Measurements from ENCODE around the gene KLHDC3.
A peak's percentile ranks its signal among the peaks of the same experiment; 100 is the strongest.
"Not testable (repeated sequence)": the region's sequence is repeated elsewhere in the genome, so short reads cannot be mapped to it uniquely, and the experiment has no call there.

KLHDC3 gene

DNA sequence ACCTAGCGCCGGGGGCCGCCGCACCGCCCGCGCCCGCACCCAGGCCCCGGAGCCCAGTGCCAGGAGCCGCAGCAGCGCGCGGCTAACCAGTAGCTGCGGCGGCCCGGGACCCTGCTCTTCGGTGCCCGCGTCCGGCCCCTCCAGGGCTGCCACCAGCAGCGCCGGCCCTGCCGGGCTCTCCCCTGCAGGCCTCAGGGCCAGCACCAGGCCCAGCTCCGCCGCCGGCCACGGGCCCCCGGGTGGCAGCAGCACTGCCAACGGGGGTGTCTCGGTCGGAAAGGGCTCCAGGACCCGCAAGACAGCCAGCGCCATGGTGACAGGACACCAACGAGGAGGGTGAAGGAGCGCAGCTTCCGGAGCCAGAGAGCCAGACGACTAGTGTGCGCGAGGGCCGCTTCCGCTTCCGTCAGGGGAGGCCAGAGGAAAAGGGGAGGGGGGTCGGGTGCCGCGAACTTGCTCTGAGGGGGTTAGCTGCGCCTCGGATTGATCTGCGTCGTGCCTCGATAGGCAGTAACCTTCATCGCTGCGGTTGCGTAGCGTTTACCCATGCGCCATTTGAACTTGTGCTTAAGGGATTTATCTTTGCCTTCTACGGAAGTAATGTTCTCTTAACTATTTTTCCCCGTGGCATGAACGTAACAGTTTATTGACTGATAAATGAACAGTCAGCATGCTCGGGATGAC, 35.1 kb upstream of the KLHDC3 start, which contains the start of gene PEX6:
Gene PEX6, minus strand, starts transcription at position 343 of the 684 bp plus-strand sequence. Its CDS starts 31 bp downstream, at position 312.
- no peaks in the 10 kb centered on the region for H3K9me3 Mint-ChIP-seq
- peaks cover 51% of the 10 kb centered on the region for H3K4me1 Mint-ChIP-seq
- peak; percentile 99 for DNase-seq
- H3K27ac Mint-ChIP-seq, result peak within 1 kb of the TSS; percentile 99
- no peaks in the 10 kb centered on the region for H3K27me3 Mint-ChIP-seq
- CTCF ChIA-PET, result interaction anchor here (0.9 to 1.1 kb wide), 5 partner anchors 23 to 78 kb away, joined by 3 to 4 read pairs (median 3); partner anchors contain the start of genes KLHDC3, MEA1 and PTCRA
- peak within 1 kb of the TSS; percentile 90 for H3K4me3 Mint-ChIP-seq
- H3K36me3 Mint-ChIP-seq, result peaks cover 18% of the 10 kb centered on the region

DNA sequence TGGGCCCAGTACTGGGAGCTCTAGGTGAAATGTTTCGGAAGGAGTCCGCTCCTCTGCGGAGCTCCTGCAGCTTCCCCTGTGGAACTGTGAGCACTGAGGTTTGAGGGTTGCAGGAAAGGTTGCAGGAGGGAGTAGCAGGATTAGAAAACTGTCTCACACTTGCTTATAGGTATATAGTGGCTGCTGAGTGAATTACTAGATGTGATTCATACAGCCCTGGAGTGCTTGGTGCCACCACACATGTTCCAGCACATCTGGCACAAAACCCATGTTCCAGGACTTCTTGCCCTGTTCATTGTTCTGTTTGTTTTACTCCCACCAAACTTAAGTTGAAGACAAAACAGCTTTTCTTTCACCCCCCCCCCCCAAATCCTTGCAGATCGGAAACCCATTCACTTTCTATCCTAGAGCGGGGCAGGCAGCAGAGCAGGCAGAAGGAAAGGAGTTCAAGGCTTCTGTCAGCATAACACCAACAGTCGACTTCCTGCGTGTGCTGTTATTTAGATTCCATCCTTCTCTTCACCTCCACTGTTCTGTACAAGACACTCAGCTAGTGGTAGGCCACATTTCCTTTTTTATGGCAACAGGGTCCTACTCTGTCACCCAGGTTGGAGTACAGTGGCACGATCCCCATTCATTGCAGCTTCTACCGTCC, 34.4 kb upstream of the KLHDC3 start:
- peak; percentile 31 for DNase-seq
- Mint-ChIP-seq H3K27me3 (no peaks in the 10 kb centered on the region), H3K4me3 (peak overlapping the region; percentile 89), H3K27ac (peak overlapping the region; percentile 99), H3K36me3 (peaks cover 16% of the 10 kb centered on the region), H3K4me1 (peaks cover 53% of the 10 kb centered on the region), H3K9me3 (no peaks in the 10 kb centered on the region)
- CTCF ChIA-PET, result interaction anchor here (0.9 to 1.1 kb wide), 6 partner anchors 22 to 79 kb away, joined by 3 to 4 read pairs (median 3); partner anchors contain the start of genes CNPY3, KLHDC3, MEA1 and PTCRA

DNA sequence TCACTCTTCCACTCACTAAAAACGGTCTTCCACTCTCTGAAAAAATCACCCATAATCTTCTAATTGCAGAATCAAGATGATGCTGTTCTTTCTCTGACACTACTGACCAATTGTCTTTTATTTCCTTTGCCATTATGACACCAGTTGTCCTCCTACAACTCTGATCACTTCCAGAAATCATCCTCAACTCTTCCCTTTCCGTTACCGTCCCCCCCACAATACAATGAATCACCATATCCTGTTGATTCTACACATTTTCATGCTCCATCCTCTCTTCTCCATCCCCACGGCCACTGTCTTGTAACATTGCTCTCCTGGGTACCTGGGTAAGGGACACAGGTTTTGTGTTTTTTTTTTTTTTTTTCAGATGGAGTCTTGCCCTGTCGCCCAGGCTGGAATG, 32.2 kb upstream of the KLHDC3 start:
- CTCF ChIA-PET, result no interaction called here
- Mint-ChIP-seq H3K36me3 (peaks cover 10% of the 10 kb centered on the region), H3K4me3 (no peak overlapping the region), H3K4me1 (peaks cover 58% of the 10 kb centered on the region), H3K27ac (peak overlapping the region; percentile 43), H3K9me3 (no peaks in the 10 kb centered on the region), H3K27me3 (no peaks in the 10 kb centered on the region)
- DNase-seq, result no peak

DNA sequence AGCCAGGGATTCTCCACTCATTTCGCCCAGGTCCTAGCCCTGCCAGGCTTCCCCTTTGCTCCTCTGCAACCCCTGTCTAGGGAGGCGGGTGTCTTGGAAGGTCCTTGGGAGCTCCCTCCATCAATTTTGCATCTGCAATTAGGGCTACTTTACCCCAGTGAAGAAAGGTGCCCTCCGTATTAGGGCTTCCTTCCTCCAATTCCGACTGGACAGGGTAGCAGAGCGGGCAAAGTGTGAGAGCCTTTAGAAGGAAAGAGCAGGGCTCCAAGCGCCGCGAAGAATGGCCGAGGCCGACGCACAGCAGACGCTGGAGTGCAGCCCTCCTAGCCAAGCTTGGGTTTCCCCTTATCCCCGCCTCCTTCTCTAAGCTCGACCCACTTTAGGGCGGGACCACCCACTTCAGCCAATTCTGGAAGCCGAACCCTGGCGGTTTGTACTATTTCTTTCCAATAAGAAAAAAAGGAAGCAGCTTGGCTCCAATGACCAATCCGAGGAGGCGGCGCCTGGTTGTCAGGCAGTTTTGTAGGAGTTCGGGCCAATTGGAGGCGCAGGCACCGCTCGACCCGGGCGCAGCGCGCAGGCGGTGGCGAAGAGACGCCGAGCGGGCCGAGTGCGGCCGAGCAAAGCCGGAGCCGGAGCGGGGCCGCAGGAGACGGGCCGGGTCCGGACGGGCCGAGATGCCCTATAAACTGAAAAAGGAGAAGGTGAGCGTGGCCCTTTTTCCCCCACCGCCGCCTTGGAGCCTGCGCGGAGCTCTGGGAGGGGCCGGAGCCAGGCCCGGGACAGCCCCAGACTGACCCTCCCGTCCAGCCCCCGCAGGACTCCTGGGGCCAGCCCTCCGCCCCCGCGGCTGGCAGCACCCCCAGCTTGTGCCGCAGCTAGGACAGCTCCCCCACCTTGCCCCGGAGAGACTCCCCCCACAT, 29.8 kb upstream of the KLHDC3 start, which contains the start of gene PPP2R5D:
Gene PPP2R5D, plus strand, starts transcription at position 570 of the 923 bp plus-strand sequence. Its CDS starts 108 bp downstream, at position 678.
- Mint-ChIP-seq H3K4me3 (peak within 1 kb of the TSS; percentile 88), H3K4me1 (peaks cover 61% of the 10 kb centered on the region), H3K36me3 (peaks cover 26% of the 10 kb centered on the region), H3K27me3 (no peaks in the 10 kb centered on the region), H3K9me3 (no peaks in the 10 kb centered on the region), H3K27ac (peak within 1 kb of the TSS; percentile 85)
- CTCF ChIA-PET, result interaction anchor here (0.9 to 1.6 kb wide), 5 partner anchors 18 to 159 kb away, joined by 3 to 7 read pairs (median 4); no protein-coding TSS in a partner anchor
- peak; percentile 99 for DNase-seq

DNA sequence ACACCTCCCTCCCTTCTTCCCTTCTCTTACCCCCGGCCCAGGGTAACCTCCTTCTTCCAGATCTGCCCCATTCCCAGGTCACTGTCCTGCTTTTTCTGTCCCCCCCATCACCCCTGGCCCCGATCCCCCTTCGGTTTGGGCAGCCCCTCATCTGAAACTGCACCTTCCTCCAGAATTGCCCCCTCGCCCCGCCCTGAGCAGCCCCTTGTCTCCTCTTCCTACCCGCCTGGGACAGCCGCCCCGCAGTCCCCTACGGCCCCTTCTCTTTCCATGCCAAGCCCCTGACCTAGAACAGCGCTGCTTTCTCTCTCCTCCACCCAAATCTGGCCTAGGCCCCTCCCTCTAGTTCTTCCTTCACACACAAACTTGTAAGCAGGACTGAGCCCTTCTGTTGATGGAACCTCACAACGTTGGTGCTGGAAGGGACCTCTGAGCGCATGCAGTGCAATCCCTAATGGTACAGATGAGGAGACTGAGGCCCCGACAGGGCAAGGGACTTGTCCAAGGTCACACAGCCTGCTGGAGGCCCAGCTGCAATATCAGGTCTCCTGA, 29.0 kb upstream of the KLHDC3 start:
- Mint-ChIP-seq H3K36me3 (peaks cover 34% of the 10 kb centered on the region), H3K9me3 (no peaks in the 10 kb centered on the region), H3K27me3 (no peaks in the 10 kb centered on the region), H3K4me1 (peaks cover 55% of the 10 kb centered on the region), H3K27ac (peak overlapping the region; percentile 76), H3K4me3 (peak overlapping the region; percentile 88)
- DNase-seq, result peak; percentile 45
- CTCF ChIA-PET, result interaction anchor here (0.8 to 1.6 kb wide), 3 partner anchors 11 to 158 kb away, joined by 3 to 7 read pairs (median 3); no protein-coding TSS in a partner anchor

DNA sequence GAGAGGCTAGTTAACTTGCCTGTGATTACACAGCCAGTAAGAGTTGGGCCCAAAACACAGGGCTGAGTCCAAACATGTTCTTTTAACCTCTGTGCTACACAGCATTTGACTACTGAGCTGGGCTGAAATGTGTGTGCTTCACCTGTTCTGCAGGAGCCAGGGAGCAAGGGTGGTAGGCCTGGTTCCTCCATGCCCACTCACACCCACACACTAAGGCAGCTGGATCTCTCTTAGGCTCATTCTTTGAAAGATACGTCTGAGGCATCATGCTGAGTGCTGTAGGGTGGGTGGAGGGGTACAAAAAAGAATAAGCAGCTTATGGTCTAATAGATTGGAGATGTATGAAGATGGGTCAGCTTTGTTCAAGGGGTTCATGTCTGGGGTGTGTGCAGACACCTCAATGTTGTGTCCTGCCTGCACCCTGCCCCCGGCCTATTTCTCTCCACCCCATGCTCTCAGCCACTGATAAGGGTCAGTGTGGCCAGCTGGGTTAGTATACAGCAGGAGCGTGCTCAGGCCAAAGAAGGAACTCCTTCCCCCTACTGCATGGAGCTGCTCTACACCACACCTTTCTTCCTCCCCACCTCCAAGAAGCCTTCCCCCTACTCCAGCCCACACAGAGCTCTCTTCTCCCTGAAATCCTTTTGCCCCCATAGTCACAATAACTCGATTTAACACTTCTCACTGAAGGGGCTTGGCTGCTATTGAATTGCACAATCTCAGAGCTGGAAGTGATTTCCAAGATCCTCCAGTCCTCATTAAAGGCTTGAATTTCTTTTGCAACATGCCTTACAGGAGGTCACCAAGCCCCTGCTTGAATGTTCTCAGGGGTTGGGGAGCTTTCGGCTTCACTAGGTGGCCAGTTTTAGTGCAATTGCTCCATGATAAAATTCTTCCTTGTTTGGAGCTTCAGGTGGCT, 26.3 kb upstream of the KLHDC3 start:
- Mint-ChIP-seq H3K27me3 (no peaks in the 10 kb centered on the region), H3K9me3 (no peaks in the 10 kb centered on the region), H3K27ac (no peak overlapping the region), H3K36me3 (peaks cover 40% of the 10 kb centered on the region), H3K4me1 (peaks cover 43% of the 10 kb centered on the region), H3K4me3 (peak overlapping the region; percentile 42)
- CTCF ChIA-PET, result interaction anchor here (1.8 kb wide), 1 partner anchor 156 kb away, joined by 5 read pairs; no protein-coding TSS in a partner anchor
- DNase-seq, result no peak

DNA sequence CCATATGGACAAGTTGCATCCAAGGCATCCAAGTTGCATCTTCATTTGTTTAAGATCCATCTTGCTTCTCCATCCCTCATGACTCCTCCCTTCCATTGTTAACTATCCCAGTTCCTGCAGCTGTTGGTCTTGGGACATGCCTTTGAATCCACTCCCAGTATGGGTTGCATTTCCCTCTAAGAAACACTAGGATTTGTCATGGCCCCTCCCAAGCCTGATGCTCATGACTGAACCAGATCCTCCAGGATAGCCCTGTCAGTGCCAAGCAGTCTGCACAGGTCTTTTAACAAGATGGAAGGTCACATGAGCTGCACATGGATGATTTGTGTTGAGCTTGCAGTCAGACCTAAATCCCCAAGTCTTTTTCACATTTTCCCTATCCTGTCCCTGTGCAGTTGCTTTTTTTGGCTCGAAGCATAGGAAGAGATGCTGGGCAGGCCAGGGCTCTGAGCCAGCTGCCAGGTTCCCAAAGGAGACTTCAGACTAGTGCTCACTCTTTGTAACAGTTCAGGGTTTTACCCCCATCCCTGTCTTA, 25.5 kb upstream of the KLHDC3 start:
- no peaks in the 10 kb centered on the region for H3K9me3 Mint-ChIP-seq
- H3K4me3 Mint-ChIP-seq, result no peak overlapping the region
- CTCF ChIA-PET, result interaction anchor here (1.8 kb wide), 1 partner anchor 155 kb away, joined by 5 read pairs; no protein-coding TSS in a partner anchor
- H3K4me1 Mint-ChIP-seq, result peaks cover 42% of the 10 kb centered on the region
- no peak overlapping the region for H3K27ac Mint-ChIP-seq
- DNase-seq, result no peak
- H3K27me3 Mint-ChIP-seq, result no peaks in the 10 kb centered on the region
- peaks cover 42% of the 10 kb centered on the region for H3K36me3 Mint-ChIP-seq

DNA sequence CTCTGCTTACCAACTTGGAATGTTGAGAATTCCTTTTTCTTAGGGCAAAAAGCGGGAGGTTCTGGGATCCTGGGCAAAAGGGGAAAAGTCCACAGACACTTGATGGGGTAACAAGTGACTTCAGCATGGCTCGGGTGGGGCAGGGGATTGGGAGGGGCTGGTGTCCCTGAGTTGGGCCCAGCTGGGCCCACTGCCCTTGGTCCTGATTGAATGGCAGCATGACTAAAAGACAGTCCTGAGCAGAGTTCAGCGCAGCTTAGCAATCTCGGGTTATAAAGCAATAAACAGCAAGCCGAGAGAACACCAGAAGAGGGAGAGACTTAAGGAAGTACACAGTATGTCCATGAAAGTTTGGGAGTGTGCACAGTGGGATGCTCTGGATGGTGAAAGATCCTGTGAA, 24.1 kb upstream of the KLHDC3 start:
- Mint-ChIP-seq H3K36me3 (peaks cover 44% of the 10 kb centered on the region), H3K4me3 (no peak overlapping the region), H3K27me3 (no peaks in the 10 kb centered on the region), H3K27ac (no peak overlapping the region), H3K4me1 (peaks cover 38% of the 10 kb centered on the region), H3K9me3 (no peaks in the 10 kb centered on the region)
- CTCF ChIA-PET, result no interaction called here
- DNase-seq, result no peak

DNA sequence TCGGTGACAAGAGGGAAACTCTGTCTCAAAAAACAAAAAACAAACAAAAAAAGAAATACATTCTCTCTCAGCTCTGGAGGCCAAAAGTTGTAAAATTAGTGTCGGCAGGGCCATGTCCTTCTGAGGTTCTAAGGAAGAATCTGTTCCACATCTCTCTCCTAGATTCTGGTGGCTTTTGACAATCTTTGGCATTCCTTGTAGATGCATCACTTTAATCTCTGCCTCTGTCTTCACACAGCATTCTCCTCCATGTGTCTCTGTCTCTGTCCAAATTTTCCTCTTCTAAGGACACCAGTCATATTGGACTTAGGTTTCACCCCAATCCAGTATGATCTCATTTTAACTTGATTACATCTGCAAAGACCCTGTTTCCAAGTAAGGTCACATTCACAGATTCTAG, 20.6 kb upstream of the KLHDC3 start:
- no peaks in the 10 kb centered on the region for H3K9me3 Mint-ChIP-seq
- H3K4me1 Mint-ChIP-seq, result peaks cover 5% of the 10 kb centered on the region
- CTCF ChIA-PET, result no interaction called here
- H3K27me3 Mint-ChIP-seq, result no peaks in the 10 kb centered on the region
- H3K27ac Mint-ChIP-seq, result no peak overlapping the region
- no peak for DNase-seq
- H3K4me3 Mint-ChIP-seq, result no peak overlapping the region
- peaks cover 28% of the 10 kb centered on the region for H3K36me3 Mint-ChIP-seq

DNA sequence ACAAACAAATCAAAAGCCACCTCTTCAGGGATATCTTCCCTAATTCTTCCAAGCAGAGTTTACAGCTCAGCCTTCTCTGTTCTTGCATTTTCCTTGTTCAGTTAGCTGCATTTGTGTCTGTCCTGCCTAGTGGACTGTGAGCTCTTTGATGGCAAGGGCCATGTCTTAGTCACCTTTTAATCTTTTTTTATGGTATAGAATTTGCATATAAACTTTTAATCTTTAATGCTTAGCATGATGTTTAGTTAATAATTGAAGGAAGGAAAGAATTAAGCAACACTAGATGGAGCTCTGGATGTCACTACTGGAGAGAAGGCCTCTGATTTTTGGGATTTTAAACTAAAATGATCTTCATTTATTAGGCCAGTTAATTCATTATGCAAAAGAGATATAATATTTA, 17.5 kb upstream of the KLHDC3 start:
- no peaks in the 10 kb centered on the region for H3K9me3 Mint-ChIP-seq
- H3K27ac Mint-ChIP-seq, result no peak overlapping the region
- CTCF ChIA-PET, result interaction anchor here (0.9 to 1.5 kb wide), 2 partner anchors 11 to 94 kb away, joined by 3 read pairs; no protein-coding TSS in a partner anchor
- no peaks in the 10 kb centered on the region for H3K27me3 Mint-ChIP-seq
- no peak for DNase-seq
- no peak overlapping the region for H3K4me3 Mint-ChIP-seq
- peaks cover 12% of the 10 kb centered on the region for H3K36me3 Mint-ChIP-seq
- H3K4me1 Mint-ChIP-seq, result peaks cover 2% of the 10 kb centered on the region

DNA sequence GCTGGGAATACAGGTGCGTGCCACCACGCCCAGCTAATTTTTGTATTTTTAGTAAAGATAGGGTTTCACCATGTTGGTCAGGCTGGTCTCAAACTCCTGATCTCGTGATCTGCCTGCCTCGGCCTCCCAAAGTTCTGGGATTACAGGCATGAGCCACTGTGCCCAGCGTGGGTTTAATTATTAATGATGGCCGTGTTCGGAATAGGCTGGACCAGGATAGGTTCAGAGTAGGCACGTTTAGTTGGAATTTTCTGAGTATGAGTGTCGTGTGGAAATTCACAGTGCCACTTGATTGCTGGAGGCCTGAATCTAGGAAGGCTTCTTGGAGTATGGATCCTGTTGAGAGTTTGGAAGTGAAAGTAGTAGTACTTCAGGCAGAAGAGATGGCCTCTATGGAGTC, 15.8 kb upstream of the KLHDC3 start:
- H3K4me1 Mint-ChIP-seq, DNase-seq, H3K27ac Mint-ChIP-seq, H3K9me3 Mint-ChIP-seq, H3K4me3 Mint-ChIP-seq, CTCF ChIA-PET, H3K27me3 Mint-ChIP-seq: not testable (repeated sequence)
- H3K36me3 Mint-ChIP-seq, result peaks cover 11% of the 10 kb centered on the region

DNA sequence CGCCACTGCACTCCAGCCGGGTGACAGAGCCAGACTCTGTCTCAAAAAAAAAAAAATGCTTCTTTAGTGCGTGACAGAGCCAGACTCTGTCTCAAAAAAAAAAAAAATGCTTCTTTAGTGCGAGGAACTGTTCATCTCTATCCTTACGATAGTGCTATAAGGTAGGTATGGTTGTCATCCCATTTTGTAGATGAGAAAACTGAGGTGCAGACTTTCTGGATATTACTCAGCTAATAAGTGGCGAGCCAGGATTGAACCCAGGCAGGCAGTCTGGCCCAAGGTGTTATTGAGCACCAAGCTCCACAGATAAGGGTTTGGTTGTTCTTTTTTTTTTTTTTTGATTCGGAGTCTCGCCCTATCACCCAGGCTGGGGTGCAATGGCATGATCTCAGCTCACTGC, 12.2 kb upstream of the KLHDC3 start:
- Mint-ChIP-seq H3K27me3 (no peaks in the 10 kb centered on the region), H3K36me3 (peaks cover 9% of the 10 kb centered on the region), H3K4me1 (peaks cover 3% of the 10 kb centered on the region), H3K27ac (no peak overlapping the region), H3K4me3 (no peak overlapping the region), H3K9me3 (no peaks in the 10 kb centered on the region)
- CTCF ChIA-PET, result interaction anchor here (0.6 to 0.7 kb wide), 2 partner anchors 22 to 169 kb away, joined by 3 read pairs; partner anchors contain the start of gene PEX6
- DNase-seq, result no peak
